NCI-H1694 treated with DMSO at 0.1 percent for 48 hours (cell line): Measurements from ENCODE around the gene C14orf180.
A peak's percentile ranks its signal among the peaks of the same experiment; 100 is the strongest.

Source experiments
- DNase-seq: peaks from one replicate; lab custom pipeline; 2025; lab: John Stamatoyannopoulos, UW

Gene C14orf180

GRCh38 chr14:104593710-104594136 is 14.2 kb downstream of the C14orf180 start:
- no peak for DNase-seq

GRCh38 chr14:104594310-104595046 is 14.9 kb downstream of the C14orf180 start:
- no peak for DNase-seq

- DNase-seq, result no peak
Observed at GRCh38 chr14:104595116-104595675, 15.6 kb downstream of the C14orf180 start.

DNA sequence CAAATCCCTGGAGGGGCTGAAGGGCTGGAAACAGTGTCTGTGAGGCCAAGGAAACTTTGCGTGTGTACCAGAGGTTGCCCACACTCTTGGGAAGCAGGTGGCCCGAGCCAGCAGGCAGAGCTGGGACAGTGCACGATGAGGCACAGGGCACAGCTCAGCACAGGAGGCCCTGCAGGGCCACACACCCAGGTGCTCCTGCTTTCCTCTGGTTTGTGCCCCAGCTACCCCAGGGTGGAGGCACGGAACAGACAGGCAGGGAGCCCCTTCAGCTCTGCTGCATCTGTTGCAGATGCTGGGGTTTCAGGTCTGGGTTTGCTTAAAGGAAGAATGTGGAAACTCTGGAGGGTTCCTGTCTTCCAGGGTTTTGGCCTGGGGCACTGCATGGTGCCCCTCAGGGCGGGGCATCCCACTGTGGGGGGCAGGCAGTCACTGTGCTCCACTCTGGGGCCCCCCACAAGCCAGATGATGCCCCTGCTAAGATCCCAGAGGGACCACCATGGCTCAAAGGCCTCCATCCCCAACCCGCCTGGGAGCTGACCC is 16.4 kb downstream of the C14orf180 start:
- DNase-seq, result no peak

DNA sequence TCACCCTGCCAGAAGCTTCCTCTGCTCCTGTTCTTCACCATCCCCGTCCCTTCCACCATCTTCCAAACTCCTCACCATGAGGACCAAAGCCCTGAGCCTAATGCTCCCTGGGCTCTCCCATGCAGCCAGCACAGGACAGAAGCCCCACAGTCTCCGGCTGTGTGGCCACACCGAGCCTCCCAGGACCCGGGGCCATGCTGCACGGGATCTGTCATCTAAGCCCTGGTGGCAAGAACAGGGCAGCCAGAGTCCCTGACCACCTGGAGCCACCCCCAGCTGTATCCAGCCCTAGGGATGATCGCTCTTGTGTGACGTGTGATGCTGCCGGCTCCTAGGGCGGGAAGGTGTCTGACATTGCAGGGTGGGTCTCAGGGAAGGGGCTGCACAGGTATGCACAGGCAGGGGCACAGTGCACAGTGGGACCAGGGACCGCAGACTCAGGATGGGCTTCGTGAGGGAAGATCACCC is 16.9 kb downstream of the C14orf180 start:
- no peak for DNase-seq

GRCh38 chr14:104596927-104597351 is 17.4 kb downstream of the C14orf180 start:
- no peak for DNase-seq

GRCh38 chr14:104597576-104597975 is 18.0 kb downstream of the C14orf180 start:
- no peak for DNase-seq

- DNase-seq, result peak; percentile 79
Observed at GRCh38 chr14:104598039-104598909, 18.7 kb downstream of the C14orf180 start.

DNA sequence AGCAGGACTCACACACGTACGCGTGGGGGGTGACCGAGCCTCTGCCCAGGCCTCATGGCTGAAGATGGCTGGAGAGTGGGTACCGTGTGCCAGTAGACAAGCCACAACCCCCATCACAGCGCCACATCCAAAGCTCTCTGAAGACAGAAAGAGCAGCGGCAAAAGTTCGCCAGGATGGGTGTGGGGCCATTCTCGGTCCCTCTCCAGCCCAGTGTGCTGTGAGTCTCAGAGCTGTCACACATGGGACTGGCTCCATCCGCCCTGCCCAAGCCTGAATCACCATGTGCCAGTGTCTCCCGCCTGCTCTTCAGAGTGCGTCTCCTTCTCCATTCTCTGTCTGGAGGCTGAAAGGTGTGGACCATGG is 19.3 kb downstream of the C14orf180 start:
- DNase-seq, result no peak

- DNase-seq, result no peak
Observed at GRCh38 chr14:104599446-104599845, 19.9 kb downstream of the C14orf180 start.

GRCh38 chr14:104600141-104600643 is 20.6 kb downstream of the C14orf180 start:
- peak; percentile 93 for DNase-seq

GRCh38 chr14:104600805-104601204 is 21.2 kb downstream of the C14orf180 start:
- no peak for DNase-seq

DNA sequence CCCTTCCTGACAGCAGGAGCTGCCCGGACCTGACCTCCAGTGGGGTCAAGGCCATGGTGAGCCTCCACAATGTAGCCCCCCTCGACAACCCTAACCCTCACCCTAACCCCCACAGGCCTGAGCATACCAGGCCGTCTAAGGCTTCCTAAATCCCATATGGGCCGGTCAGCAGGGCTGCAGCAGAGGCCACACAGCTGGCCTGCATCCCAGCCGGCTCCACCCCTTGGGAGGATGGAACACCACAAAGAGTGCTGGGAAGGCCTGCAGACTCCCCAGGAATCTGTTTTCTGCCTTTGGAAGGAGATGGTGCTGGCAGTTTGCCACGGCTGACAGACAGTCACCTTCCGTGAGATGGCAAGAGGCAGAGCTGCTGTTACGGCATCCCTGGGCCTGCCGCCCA is 22.2 kb downstream of the C14orf180 start:
- peak; percentile 95 for DNase-seq

DNA sequence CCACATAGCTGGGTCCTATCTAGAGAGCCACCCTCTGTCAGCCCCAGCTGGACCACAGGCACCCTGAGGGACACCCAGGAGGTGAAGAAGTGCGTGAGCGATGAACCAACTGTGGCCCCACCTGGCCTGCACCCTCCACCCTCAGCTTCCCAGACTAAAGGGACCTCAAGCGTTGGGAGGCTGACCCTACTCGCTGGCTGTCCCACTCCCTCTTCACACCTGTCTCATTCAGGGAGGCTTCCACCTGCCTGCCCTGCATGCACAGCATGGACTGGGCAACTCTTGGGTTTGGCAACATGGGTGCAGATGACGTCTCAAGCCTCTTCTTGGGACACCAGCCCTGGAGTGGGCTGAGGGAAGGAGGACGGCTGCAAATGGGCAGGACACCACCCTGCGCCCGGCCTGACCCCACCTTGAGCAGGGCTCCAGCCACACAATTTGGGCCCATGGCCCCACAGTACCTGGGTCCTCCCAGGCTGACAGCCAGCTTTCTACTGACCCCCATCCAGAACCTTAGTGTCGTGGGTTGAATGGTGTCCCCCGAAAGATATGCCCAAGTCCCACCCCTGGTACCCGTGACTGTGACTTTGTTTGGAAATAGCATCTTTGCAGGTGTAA is 22.9 kb downstream of the C14orf180 start:
- no peak for DNase-seq

GRCh38 chr14:104602933-104603325 is 23.4 kb downstream of the C14orf180 start:
- no peak for DNase-seq

GRCh38 chr14:104603711-104604401 is 24.3 kb downstream of the C14orf180 start:
- DNase-seq, result no peak

GRCh38 chr14:104604458-104605449 is 25.2 kb downstream of the C14orf180 start, which contains the start of gene TMEM179:
TMEM179 (minus strand) TSS chr14:104604772; CDS start chr14:104604741, 31 bp downstream.
- DNase-seq, result no peak

DNA sequence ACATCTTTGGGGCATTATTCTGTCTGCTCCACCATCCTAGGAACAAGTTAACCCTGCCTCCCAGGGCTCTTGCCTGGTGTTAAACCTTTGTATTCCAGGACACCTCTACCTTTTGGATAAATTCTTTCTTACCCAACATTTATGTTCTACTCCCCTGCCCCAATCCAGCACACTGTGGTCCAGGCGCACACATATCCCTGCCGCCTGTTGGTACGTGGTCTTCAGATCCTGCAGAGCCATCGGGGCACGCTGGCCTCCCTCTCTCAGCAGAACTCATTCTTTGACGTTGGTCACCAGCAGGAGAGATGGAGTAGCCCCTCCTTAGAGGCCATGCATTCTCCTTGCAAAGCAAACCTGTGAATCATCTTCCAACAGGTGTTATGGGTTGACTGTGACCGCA is 30.1 kb downstream of the C14orf180 start:
- DNase-seq, result no peak

GRCh38 chr14:104610749-104611310 is 31.3 kb downstream of the C14orf180 start:
- no peak for DNase-seq
